GM18907 (cell line): Measurements from ENCODE around the gene UBE2D2.

Experiments used
- ATAC-seq: cut with Tn5 transposase; IDR thresholded peaks from one replicate; pipeline ENCODE4 v1.9.1; 2021; ENCODE audit warnings: mild to moderate bottlenecking, moderate library complexity; ENCODE audit not compliant: unreplicated experiment

The UBE2D2 gene

GRCh38 chr5:139658928-139659667 is 98.0 kb downstream of the UBE2D2 start:
- no peak for ATAC-seq

- ATAC-seq: no peak
Measured at GRCh38 chr5:139659695-139660101, 98.6 kb downstream of the UBE2D2 start.

GRCh38 chr5:139660105-139660922 is 99.2 kb downstream of the UBE2D2 start:
- ATAC-seq: no peak

GRCh38 chr5:139660923-139661814 is 100.0 kb downstream of the UBE2D2 start:
- ATAC-seq: no peak

- no peak for ATAC-seq
Measured at GRCh38 chr5:139662617-139663016, 101.5 kb downstream of the UBE2D2 start.

- ATAC-seq: no peak
Measured at GRCh38 chr5:139663207-139664085, 102.3 kb downstream of the UBE2D2 start.

- peak; percentile 50 for ATAC-seq
Measured at GRCh38 chr5:139664086-139664693, 103.1 kb downstream of the UBE2D2 start.

- no peak for ATAC-seq
Measured at GRCh38 chr5:139664727-139665351, 103.7 kb downstream of the UBE2D2 start.

GRCh38 chr5:139665626-139666025 is 104.5 kb downstream of the UBE2D2 start:
- no peak for ATAC-seq

GRCh38 chr5:139666551-139666950 is 105.4 kb downstream of the UBE2D2 start:
- ATAC-seq: no peak

GRCh38 chr5:139667001-139667729 is 106.0 kb downstream of the UBE2D2 start:
- no peak for ATAC-seq

GRCh38 chr5:139667730-139668063 is 106.6 kb downstream of the UBE2D2 start:
- ATAC-seq: no peak

- no peak for ATAC-seq
Measured at GRCh38 chr5:139668064-139668880, 107.1 kb downstream of the UBE2D2 start.

GRCh38 chr5:139668924-139669661 is 108.0 kb downstream of the UBE2D2 start:
- ATAC-seq: no peak

- peak; percentile 31 for ATAC-seq
Measured at GRCh38 chr5:139669662-139670368, 108.7 kb downstream of the UBE2D2 start.

GRCh38 chr5:139670369-139671095 is 109.4 kb downstream of the UBE2D2 start:
- peak; percentile 60 for ATAC-seq
